SK-N-SH (cell line): Measurements from ENCODE around the gene ZNF750. TPM values are rescaled to one million over a fixed set of nuclear protein-coding genes. Genes with fewer than 3 reads are reported as not detected.

Source experiments
- CTCF ChIA-PET: fragments of 300-600, 350-600 bp; formaldehyde crosslinking; extraction: SDS; loops from one replicate; lab custom pipeline; 2021; lab: Yijun Ruan, JAX
- POLR2A ChIA-PET: fragments of 350-600 bp; sonication (Branson Sonifier 250); formaldehyde crosslinking; extraction: SDS; loops from one replicate; lab custom pipeline; 2020; ENCODE audit warnings: antibody characterized with exemption, inconsistent platforms; lab: Yijun Ruan, JAX
- DNase-seq: peaks from one replicate; pipeline ENCODE4 v3.0.0; 2012
- H2AFZ ChIP-seq: fragments of 200-600 bp; sonication (generic); 2 replicates; pipeline ENCODE4 v1.8.1; 2016; ENCODE audit warnings: antibody characterized with exemption, mild to moderate bottlenecking, low read depth
- H3F3A ChIP-seq: fragments of 200-600 bp; sonication (generic); replicated peaks from 2 replicates; pipeline ENCODE3; 2016; ENCODE audit warnings: antibody characterized with exemption, mild to moderate bottlenecking; ENCODE audit not compliant: insufficient read depth
- H3K27ac ChIP-seq, 2 experiments: fragments of 200-500 bp in 1 of 2; fragments of 200-600 bp in 1 of 2; sonication (Bioruptor generic) in 1 of 2; sonication (generic), shearing (Covaris generic) in 1 of 2; 2 replicates each; pipeline versions ENCODE4 v1.5.1 to v1.6.1; 2014 to 2016; ENCODE audit warnings: low read depth in 2 of 2, inconsistent platforms in 1 of 2, low read length in 1 of 2, mild to moderate bottlenecking in 1 of 2, mixed read lengths in 1 of 2
- H3K27me3 ChIP-seq: fragments of 200-600 bp; sonication (generic), shearing (Covaris generic); 2 replicates; pipeline ENCODE4 v1.6.1; 2016; ENCODE audit warnings: mixed run types; ENCODE audit not compliant: insufficient read depth
- H3K36me3 ChIP-seq, 2 experiments: fragments of 200-500 bp in 1 of 2; fragments of 200-600 bp in 1 of 2; sonication (Bioruptor generic) in 1 of 2; sonication (generic) in 1 of 2; replicated peaks in 1 of 2; 2 replicates each; pipeline versions ENCODE3 to v1.5.1; 2014 to 2016; ENCODE audit warnings: low read length in 1 of 2, mild to moderate bottlenecking in 1 of 2; ENCODE audit not compliant: insufficient read depth in 2 of 2, control insufficient read depth in 1 of 2
- H3K4me1 ChIP-seq, 2 experiments: fragments of 200-500 bp in 1 of 2; fragments of 200-600 bp in 1 of 2; sonication (Bioruptor generic) in 1 of 2; sonication (generic), shearing (Covaris generic) in 1 of 2; 2 replicates each; pipeline versions ENCODE4 v1.5.1 to v1.6.1; 2014 to 2016; ENCODE audit warnings: low read depth in 1 of 2, low read length in 1 of 2, mixed run types in 1 of 2; ENCODE audit not compliant: insufficient read depth in 2 of 2, control insufficient read depth in 1 of 2
- H3K4me2 ChIP-seq: fragments of 200-600 bp; sonication (generic), shearing (Covaris generic); 2 replicates; pipeline ENCODE4 v1.6.1; 2017; ENCODE audit warnings: mixed run types
- H3K4me3 ChIP-seq, 2 experiments: fragments of 200-500 bp in 1 of 2; fragments of 200-600 bp in 1 of 2; sonication (Bioruptor generic) in 1 of 2; sonication (generic), shearing (Covaris generic) in 1 of 2; 2 replicates each; pipeline versions ENCODE4 v1.5.1 to v1.8.1; 2014 to 2016; ENCODE audit warnings: low read depth in 2 of 2, inconsistent platforms in 1 of 2, low read length in 1 of 2, mild to moderate bottlenecking in 1 of 2, mixed read lengths in 1 of 2, moderate library complexity in 1 of 2
- H3K79me2 ChIP-seq: fragments of 200-600 bp; sonication (generic); 2 replicates; pipeline ENCODE4 v1.8.1; 2017; ENCODE audit warnings: mild to moderate bottlenecking; ENCODE audit not compliant: insufficient read depth
- H3K9ac ChIP-seq: fragments of 200-600 bp; sonication (generic); 2 replicates; pipeline ENCODE4 v1.6.1; 2017; ENCODE audit warnings: mixed run types
- H3K9me2 ChIP-seq: fragments of 200-600 bp; sonication (generic); 2 replicates; pipeline ENCODE4 v1.6.1; 2017; ENCODE audit warnings: mixed run types
- H3K9me3 ChIP-seq: fragments of 200-600 bp; sonication (generic); 2 replicates; pipeline ENCODE4 v1.6.1; 2017; ENCODE audit warnings: mixed run types, mild to moderate bottlenecking, moderate library complexity
- H4K20me1 ChIP-seq: fragments of 200-600 bp; sonication (generic); 2 replicates; pipeline ENCODE4 v1.6.1; 2017; ENCODE audit warnings: mild to moderate bottlenecking, mixed run types; ENCODE audit not compliant: insufficient read depth
- ELF1 ChIP-seq: IDR thresholded peaks from 2 replicates; pipeline ENCODE4 v1.4.0; 2012
- FOSL2 ChIP-seq: IDR thresholded peaks from 2 replicates; pipeline ENCODE4 v1.4.0; 2012; ENCODE audit warnings: low read depth, mild to moderate bottlenecking, moderate library complexity, borderline replicate concordance
- FOXJ3 ChIP-seq: sonication (generic); formaldehyde crosslinking; IDR thresholded peaks from 2 replicates; pipeline ENCODE4 v1.5.1; 2020; ENCODE audit warnings: mild to moderate bottlenecking, missing genetic modification reagents
- GATA2 ChIP-seq: sonication (generic); formaldehyde crosslinking; IDR thresholded peaks from 2 replicates; pipeline ENCODE4 v1.5.0; 2020; ENCODE audit warnings: mild to moderate bottlenecking, missing genetic modification reagents
- IRF3 ChIP-seq: fragments of 150-350 bp; IDR thresholded peaks from 2 replicates; pipeline ENCODE4 v1.6.1; 2016; ENCODE audit warnings: mild to moderate bottlenecking, low read depth, low read length
- JUND ChIP-seq: IDR thresholded peaks from 2 replicates; pipeline ENCODE4 v1.4.0; 2012
- MEF2A ChIP-seq: IDR thresholded peaks from 2 replicates; pipeline ENCODE4 v1.4.0; 2012; ENCODE audit warnings: low read depth, borderline replicate concordance
- NRF1 ChIP-seq: IDR thresholded peaks from 2 replicates; pipeline ENCODE4 v1.6.1; 2012; ENCODE audit warnings: low read depth, mild to moderate bottlenecking, low read length
- POLR2AphosphoS5 ChIP-seq: IDR thresholded peaks from 2 replicates; pipeline ENCODE4 v1.6.1; 2012; ENCODE audit warnings: low read depth, low read length
- RXRA ChIP-seq: IDR thresholded peaks from 2 replicates; pipeline ENCODE4 v1.4.0; 2012; ENCODE audit warnings: low read depth, mild to moderate bottlenecking, borderline replicate concordance
- TAF1 ChIP-seq: IDR thresholded peaks from 2 replicates; pipeline ENCODE4 v1.6.1; 2012; ENCODE audit warnings: low read depth, mild to moderate bottlenecking, low read length, moderate library complexity, borderline replicate concordance
- TCF12 ChIP-seq: IDR thresholded peaks from 2 replicates; pipeline ENCODE4 v1.4.0; 2012
- WGBS: methylation state at CpG from one replicate; pipeline ENCODE4 v1.1.6; 2017; ENCODE audit warnings: low lambda C conversion rate; 5-methylcytosine and 5-hydroxymethylcytosine counted together
- polyA plus RNA-seq, 3 experiments: library from polyadenylated mRNA; depleted of rRNA; stranded (reverse); fragments of >200 nt; gene quantifications; 2 replicates each; pipeline ENCODE4 v1.2.3, GENCODE V29; 2012
- TF ChIP-seq, protein P1 (sequence below): IDR thresholded peaks from 2 replicates; pipeline ENCODE4 v1.4.0; 2012; ENCODE audit warnings: low read depth

Gene ZNF750
- polyA plus RNA-seq, 1 of the 3 experiments (the other 2 are of a cell fraction), result not detected

- peaks cover 13% of the 10 kb centered on the region for H3F3A ChIP-seq
- CTCF ChIA-PET, result interaction anchor here (1.7 to 3.9 kb wide), 2 partner anchors 29 to 101 kb away, joined by 5 to 24 read pairs; no protein-coding TSS in a partner anchor
- no peak for DNase-seq
- peaks cover 0 to 4% of the 10 kb centered on the region in 2 experiments for H3K36me3 ChIP-seq
- H2AFZ ChIP-seq, result no peak overlapping the region
- H3K4me2 ChIP-seq, result no peak overlapping the region
- H3K27me3 ChIP-seq, result no peaks in the 10 kb centered on the region
- no peak overlapping the region; a peak in 1 of 4 replicates for H3K27ac ChIP-seq
- H3K9me2 ChIP-seq, result no peaks in the 10 kb centered on the region
- H3K4me3 ChIP-seq, result no peak overlapping the region
- WGBS, result 93% methylated on average over 39 of the region's 39 CpGs
- no peaks in the 10 kb centered on the region for H3K9me3 ChIP-seq
- peaks cover 29% of the 10 kb centered on the region; the same call in 1 of the 2 replicates for H3K79me2 ChIP-seq
- H3K4me1 ChIP-seq, result peaks cover 11 to 58% of the 10 kb centered on the region in 2 experiments
- TF ChIP-seq MEF2A, result no peak
- TF ChIP-seq GATA2 (CRISPR knock-in tag), result no peak
- no peak for TF ChIP-seq NRF1
- TF ChIP-seq POLR2AphosphoS5, result no peak
- TF ChIP-seq TCF12, result no peak
- TF ChIP-seq TAF1, result no peak
- TF ChIP-seq JUND, result no peak
- no peak for TF ChIP-seq ELF1
- TF ChIP-seq, protein P1, sequence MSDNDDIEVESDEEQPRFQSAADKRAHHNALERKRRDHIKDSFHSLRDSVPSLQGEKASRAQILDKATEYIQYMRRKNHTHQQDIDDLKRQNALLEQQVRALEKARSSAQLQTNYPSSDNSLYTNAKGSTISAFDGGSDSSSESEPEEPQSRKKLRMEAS, result no peak
- TF ChIP-seq RXRA, result no peak
- TF ChIP-seq FOSL2, result no peak
- TF ChIP-seq IRF3, result no peak
- TF ChIP-seq, all 33 proteins: peak for 0
- POLR2A ChIA-PET, result no interaction called here
- Histone ChIP-seq H3K9ac (no peak overlapping the region), H4K20me1 (no peaks in the 10 kb centered on the region)
These were observed 43.0 kb upstream of the ZNF750 start for GRCh38 chr17:82882715-82883418.

- H3K9me2 ChIP-seq, result no peaks in the 10 kb centered on the region
- no peaks in the 10 kb centered on the region for H4K20me1 ChIP-seq
- no peaks in the 10 kb centered on the region for H3K27me3 ChIP-seq
- 93% methylated on average over 17 of the region's 17 CpGs for WGBS
- no peak overlapping the region for H3K4me2 ChIP-seq
- peak overlapping the region in 1 of 2 experiments; percentile 65; a peak in 1 of 4 replicates for H3K27ac ChIP-seq
- no peak for DNase-seq
- no peaks in the 10 kb centered on the region for H3K36me3 ChIP-seq
- H3K9me3 ChIP-seq, result no peaks in the 10 kb centered on the region
- H3K9ac ChIP-seq, result no peak overlapping the region
- TF ChIP-seq RXRA (no peak), FOXJ3 (CRISPR knock-in tag) (0 out of 2 replicates have a peak, but pooled peaks have one; percentile 12)
- no peak overlapping the region for H3K4me3 ChIP-seq
- ChIA-PET POLR2A (no interaction called here), CTCF (interaction anchor here (0.7 to 1.6 kb wide), 3 partner anchors 10 to 195 kb away, joined by 3 to 6 read pairs (median 4); no protein-coding TSS in a partner anchor)
- peaks cover 11 to 58% of the 10 kb centered on the region in 2 experiments for H3K4me1 ChIP-seq
- H3F3A ChIP-seq, result peaks cover 20% of the 10 kb centered on the region
- peaks cover 28% of the 10 kb centered on the region; the same call in 1 of the 2 replicates for H3K79me2 ChIP-seq
- no peak overlapping the region for H2AFZ ChIP-seq
These were observed 42.3 kb upstream of the ZNF750 start for GRCh38 chr17:82881900-82882714.
